Activated CD8-positive, alpha-beta memory T cell treated with anti-CD3 and anti-CD28 coated beads for 4 hours (primary cell): Measurements from ENCODE around the gene ZNF439.
"Not testable (repeated sequence)": the region's sequence is repeated elsewhere in the genome, so short reads cannot be mapped to it uniquely, and the experiment has no call there.

Source experiments
- DNase-seq, 2 donors: peaks; one replicate each; pipeline ENCODE4 v3.0.0-alpha.2; 2020; ENCODE audit warnings: low read depth in 2 of 2

The ZNF439 gene

DNA sequence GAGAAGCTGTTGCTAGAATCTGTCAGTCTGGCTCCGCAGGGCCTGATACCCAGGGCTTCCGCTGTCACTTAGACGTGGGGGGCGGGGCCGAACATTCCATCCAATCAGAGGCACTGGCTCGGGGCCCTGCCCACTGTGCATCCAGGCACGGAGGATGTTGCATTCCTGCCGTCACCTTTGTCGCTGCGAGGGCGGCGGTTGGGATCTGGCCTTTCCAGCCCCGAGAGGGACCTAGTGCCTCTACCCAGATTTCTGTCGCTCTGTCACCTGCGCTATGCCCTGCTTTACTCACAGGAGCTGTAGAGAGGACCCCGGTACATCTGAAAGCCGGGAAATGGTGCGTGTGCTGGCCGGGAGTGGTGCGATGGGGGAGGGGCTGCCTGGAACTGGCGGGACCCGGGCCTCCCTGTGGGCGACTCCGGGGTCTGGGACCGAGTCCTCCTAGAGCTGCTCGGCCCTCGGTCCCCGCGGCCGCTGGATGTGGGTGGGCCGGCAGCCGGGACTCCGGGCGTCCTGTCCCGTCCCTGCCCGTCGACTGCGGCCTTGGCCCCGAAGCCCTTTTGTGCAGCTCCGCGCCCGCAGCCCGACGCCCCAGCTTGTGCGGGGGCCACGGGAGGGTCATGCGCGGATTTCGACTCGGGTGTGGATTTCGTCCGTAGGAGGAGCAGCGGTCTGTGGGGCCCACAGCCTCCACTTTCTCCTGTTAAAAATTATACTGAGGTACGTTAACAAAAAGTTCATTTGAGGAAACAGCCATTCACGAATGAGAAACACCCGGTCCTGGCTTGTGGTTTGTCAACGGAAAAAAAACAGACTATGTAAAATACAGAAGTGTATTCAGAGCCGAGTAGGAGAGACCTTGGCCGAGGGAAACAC, at the start of gene ZNF439:
Gene ZNF439 (plus strand): TSS at position 133 of the 876 bp plus-strand sequence. CDS start 142 bp downstream, at position 275.
- DNase-seq: peak; percentile 60 to 79

GRCh38 chr19:11806354-11807098, 42.0 kb upstream of the ZNF439 start:
- DNase-seq: no peak

GRCh38 chr19:11807099-11807380, 41.5 kb upstream of the ZNF439 start:
- DNase-seq: no peak

DNA sequence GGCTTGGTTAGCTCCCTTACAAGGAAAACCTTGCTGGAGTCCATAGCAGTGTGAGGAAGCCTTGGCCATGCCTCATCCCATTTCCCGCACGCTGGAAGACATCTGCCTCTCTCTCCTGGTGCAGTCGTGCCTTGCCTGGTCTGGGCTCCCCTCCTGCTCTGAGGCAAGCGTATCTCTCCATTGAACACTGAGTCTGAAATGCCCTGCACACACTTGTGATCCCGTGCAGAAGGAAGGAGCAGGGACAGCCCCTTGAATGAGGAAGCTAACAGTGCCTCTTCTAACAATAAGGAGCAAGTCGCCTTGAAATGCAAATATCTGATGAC, 34.9 kb upstream of the ZNF439 start:
- no peak for DNase-seq

GRCh38 chr19:11814029-11814699, 34.4 kb upstream of the ZNF439 start, which contains the start of gene ZNF440:
TSS of gene ZNF440 (plus strand) at chr19:11814273. CDS start at chr19:11814448, 175 bp downstream.
- DNase-seq: peak; percentile 65 to 69

DNA sequence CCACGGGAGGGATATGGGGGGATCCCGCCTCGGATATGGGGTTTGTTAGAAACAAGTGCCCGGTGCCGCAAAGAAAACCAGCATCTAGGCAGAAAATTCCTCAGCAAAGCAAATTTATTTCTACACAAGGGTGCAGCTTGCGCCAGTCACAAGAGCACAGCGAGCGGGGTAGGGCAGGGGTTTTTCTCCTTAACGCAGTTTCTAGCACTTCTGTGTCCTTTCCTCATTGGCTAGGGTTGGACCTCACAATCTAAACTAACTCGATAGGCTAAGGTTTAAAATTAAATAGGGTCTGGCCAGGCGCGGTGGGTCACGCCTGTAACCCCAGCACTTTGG, 33.9 kb upstream of the ZNF439 start:
- no peak for DNase-seq

GRCh38 chr19:11821474-11822109, 26.9 kb upstream of the ZNF439 start:
- no peak for DNase-seq

DNA sequence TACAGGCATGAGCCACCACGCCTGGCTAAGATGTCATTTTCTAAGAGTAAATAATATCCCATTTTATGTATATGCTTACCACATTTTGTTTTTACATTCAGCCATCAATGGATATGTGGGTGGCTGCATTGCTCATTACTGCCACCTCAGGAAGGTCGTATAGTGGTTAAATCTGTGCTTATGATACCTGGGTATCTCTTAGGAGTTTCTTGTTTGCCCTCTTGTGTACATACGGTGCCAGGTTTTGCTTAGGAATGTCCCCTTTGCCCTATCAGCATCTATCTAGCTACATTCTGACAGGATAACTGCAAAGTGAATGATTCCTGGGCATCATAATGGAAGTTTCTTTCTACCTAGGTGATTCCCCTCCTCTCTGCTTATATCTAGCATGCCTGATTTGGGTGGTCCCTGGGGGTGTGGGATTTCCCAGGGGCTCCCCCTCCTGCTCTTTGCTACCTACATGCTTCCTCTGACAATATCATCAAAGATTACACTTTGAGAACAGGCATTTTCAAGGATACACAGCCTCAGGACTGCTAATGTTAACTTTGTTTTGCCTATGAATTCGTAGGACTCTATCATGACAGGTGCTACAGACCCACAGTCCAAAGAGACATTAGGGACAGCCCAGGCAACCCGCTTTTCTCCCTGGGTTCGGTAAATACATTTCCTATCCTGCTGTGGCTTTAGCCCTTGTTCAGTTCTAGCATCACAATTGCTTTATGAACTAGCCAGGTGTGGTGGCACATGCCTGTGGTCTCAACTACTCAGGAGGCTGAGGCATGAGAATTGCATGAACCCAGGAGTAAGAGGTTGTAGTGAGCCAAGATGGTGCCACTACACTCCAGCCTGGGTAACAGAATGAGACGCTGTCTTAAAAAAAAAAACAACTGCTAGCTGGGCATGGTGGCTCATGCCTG, 19.3 kb upstream of the ZNF439 start:
- DNase-seq: not testable (repeated sequence)

GRCh38 chr19:11832253-11832912, 16.1 kb upstream of the ZNF439 start:
- DNase-seq: no peak

- DNase-seq: no peak
These were observed 15.0 kb upstream of the ZNF439 start for GRCh38 chr19:11833541-11833940.

DNA sequence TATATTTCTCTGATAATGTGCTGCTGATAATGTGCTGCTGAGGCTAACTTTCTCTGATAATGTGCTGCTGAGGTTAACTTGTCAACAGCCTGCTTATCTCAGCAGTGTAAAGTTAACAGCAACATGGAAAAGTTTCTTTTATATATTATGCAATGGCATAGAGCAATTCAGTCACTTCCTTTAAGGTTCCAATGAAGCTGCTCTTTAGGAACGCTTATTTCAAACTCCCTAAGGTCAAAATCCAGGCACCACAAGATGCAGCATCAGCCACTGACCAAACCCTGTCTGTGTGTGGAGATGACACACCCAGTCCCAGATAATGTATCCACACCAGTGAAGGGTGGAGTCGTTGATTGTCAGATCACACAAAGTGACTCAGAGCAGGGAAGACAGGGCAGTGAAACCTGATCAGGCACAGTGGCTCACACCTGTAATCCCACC, 12.9 kb upstream of the ZNF439 start:
- not testable (repeated sequence) for DNase-seq

GRCh38 chr19:11843722-11844121, 4.8 kb upstream of the ZNF439 start:
- no peak for DNase-seq

GRCh38 chr19:11847615-11848014, 911 bp upstream of the ZNF439 start:
- DNase-seq: not testable (repeated sequence)

GRCh38 chr19:11848200-11848593, 329 bp upstream of the ZNF439 start:
- no peak for DNase-seq

DNA sequence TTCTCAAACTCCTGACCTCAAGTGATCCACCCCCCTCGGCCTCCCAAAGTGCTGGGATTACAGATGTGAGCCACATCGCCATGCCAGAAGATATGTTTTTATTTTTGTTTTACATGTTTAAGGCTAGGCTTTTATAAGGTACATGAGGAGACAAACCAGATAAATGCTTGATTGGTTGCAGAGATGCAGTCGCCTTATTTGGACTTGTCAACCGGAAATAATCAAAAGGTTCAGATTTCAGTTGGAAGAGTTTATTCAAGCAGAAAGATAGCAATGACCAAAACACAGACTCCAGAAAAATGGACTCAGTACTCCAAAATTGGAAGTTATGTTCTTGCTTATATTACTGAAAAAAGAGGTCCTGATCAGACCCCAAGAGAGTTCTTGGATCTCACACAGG, 1.8 kb downstream of the ZNF439 start:
- DNase-seq: not testable (repeated sequence)

- no peak for DNase-seq
These were observed 4.8 kb downstream of the ZNF439 start for GRCh38 chr19:11853358-11853757.

GRCh38 chr19:11856596-11857250, 8.2 kb downstream of the ZNF439 start:
- DNase-seq: no peak

- DNase-seq: no peak
These were observed 12.2 kb downstream of the ZNF439 start for GRCh38 chr19:11860721-11861120.

DNA sequence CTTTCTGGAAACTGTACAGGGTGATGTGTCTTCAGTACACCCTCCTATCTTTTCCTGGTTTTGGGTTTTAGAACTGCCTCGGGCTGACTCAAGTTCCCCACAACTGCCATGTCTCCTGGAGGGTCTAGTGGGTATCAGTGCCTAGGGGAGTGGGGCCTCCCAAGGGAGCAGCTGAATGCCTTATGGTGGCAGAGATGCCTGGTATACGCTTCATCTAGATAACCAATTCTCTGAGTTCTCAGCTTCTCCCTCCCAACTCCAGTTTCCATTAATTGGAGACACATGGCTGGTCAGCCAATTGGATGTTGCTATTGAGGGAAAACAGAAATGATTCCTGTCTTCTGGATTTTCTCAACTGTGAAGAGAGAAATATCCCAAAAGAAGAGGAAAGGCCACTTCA, 12.8 kb downstream of the ZNF439 start:
- DNase-seq: no peak

- not testable (repeated sequence) for DNase-seq
These were observed 19.2 kb downstream of the ZNF439 start for GRCh38 chr19:11867766-11868165.
